Measurements from ENCODE around the gene PLPP3. TPM values are rescaled to one million over a fixed set of nuclear protein-coding genes. Genes with fewer than 3 reads are reported as not detected.

The PLPP3 gene
- total RNA-seq, 1 donor from 2014 or later = 16.1 TPM

GRCh38 chr1:56490619-56491018 is 88.7 kb downstream of the PLPP3 start:
- H3K27me3 Mint-ChIP-seq = no peaks in the 10 kb centered on the region
- DNase-seq (ENCODE audit: low spot score, unreplicated experiment) = no peak
- TF ChIP-seq CTCF (IDR thresholded peaks at IDR 0.05; ENCODE audit: unreplicated experiment) = no peak
- H3K9me3 Mint-ChIP-seq (ENCODE audit: low read depth) = peaks cover 3% of the 10 kb centered on the region
- peaks cover 20% of the 10 kb centered on the region for H3K4me1 Mint-ChIP-seq (ENCODE audit: low read depth)
- H3K36me3 Mint-ChIP-seq (ENCODE audit: insufficient read depth) = peaks cover 11% of the 10 kb centered on the region
- H3K27ac Mint-ChIP-seq = no peak overlapping the region
- H3K4me3 Mint-ChIP-seq (ENCODE audit: low read depth) = no peak overlapping the region

GRCh38 chr1:56489695-56490094 is 89.7 kb downstream of the PLPP3 start:
- peaks cover 10% of the 10 kb centered on the region for H3K36me3 Mint-ChIP-seq (ENCODE audit: insufficient read depth)
- no peak for TF ChIP-seq CTCF (IDR thresholded peaks at IDR 0.05; ENCODE audit: unreplicated experiment)
- no peak overlapping the region for H3K27ac Mint-ChIP-seq
- H3K4me1 Mint-ChIP-seq (ENCODE audit: low read depth) = peaks cover 19% of the 10 kb centered on the region
- no peak overlapping the region for H3K4me3 Mint-ChIP-seq (ENCODE audit: low read depth)
- no peak for DNase-seq (ENCODE audit: low spot score, unreplicated experiment)
- H3K27me3 Mint-ChIP-seq = no peaks in the 10 kb centered on the region
- H3K9me3 Mint-ChIP-seq (ENCODE audit: low read depth) = peaks cover 6% of the 10 kb centered on the region

GRCh38 chr1:56484695-56485094 is 94.7 kb downstream of the PLPP3 start:
- Mint-ChIP-seq H3K36me3 (ENCODE audit: insufficient read depth) (no peaks in the 10 kb centered on the region), H3K9me3 (ENCODE audit: low read depth) (peaks cover 3% of the 10 kb centered on the region), H3K4me1 (ENCODE audit: low read depth) (no peaks in the 10 kb centered on the region), H3K4me3 (ENCODE audit: low read depth) (no peak overlapping the region), H3K27ac (no peak overlapping the region), H3K27me3 (no peaks in the 10 kb centered on the region)
- DNase-seq (ENCODE audit: low spot score, unreplicated experiment) = no peak
- no peak for TF ChIP-seq CTCF (IDR thresholded peaks at IDR 0.05; ENCODE audit: unreplicated experiment)

GRCh38 chr1:56483104-56483503 is 96.3 kb downstream of the PLPP3 start:
- H3K9me3 Mint-ChIP-seq (ENCODE audit: low read depth) = peaks cover 3% of the 10 kb centered on the region
- H3K36me3 Mint-ChIP-seq (ENCODE audit: insufficient read depth) = no peaks in the 10 kb centered on the region
- H3K27me3 Mint-ChIP-seq = peaks cover 8% of the 10 kb centered on the region
- TF ChIP-seq CTCF (IDR thresholded peaks at IDR 0.05; ENCODE audit: unreplicated experiment) = no peak
- no peak overlapping the region for H3K27ac Mint-ChIP-seq
- H3K4me3 Mint-ChIP-seq (ENCODE audit: low read depth) = no peak overlapping the region
- H3K4me1 Mint-ChIP-seq (ENCODE audit: low read depth) = peaks cover 2% of the 10 kb centered on the region
- no peak for DNase-seq (ENCODE audit: low spot score, unreplicated experiment)

- H3K27me3 Mint-ChIP-seq = peaks cover 8% of the 10 kb centered on the region
- no peak for TF ChIP-seq CTCF (IDR thresholded peaks at IDR 0.05; ENCODE audit: unreplicated experiment)
- no peaks in the 10 kb centered on the region for H3K36me3 Mint-ChIP-seq (ENCODE audit: insufficient read depth)
- peaks cover 2% of the 10 kb centered on the region for H3K4me1 Mint-ChIP-seq (ENCODE audit: low read depth)
- no peak overlapping the region for H3K4me3 Mint-ChIP-seq (ENCODE audit: low read depth)
- no peak overlapping the region for H3K27ac Mint-ChIP-seq
- DNase-seq (ENCODE audit: low spot score, unreplicated experiment) = no peak
- peaks cover 3% of the 10 kb centered on the region for H3K9me3 Mint-ChIP-seq (ENCODE audit: low read depth)
These were observed 96.9 kb downstream of the PLPP3 start for GRCh38 chr1:56482486-56482885.
